Amniotic stem cell (primary cell): ENCODE data around the gene HCK.
"Not testable (repeated sequence)": the region's sequence is repeated elsewhere in the genome, so short reads cannot be mapped to it uniquely, and the experiment has no call there.

Source experiments
- DNase-seq: peaks from one replicate; lab custom pipeline; 2025; lab: John Stamatoyannopoulos, UW

The HCK gene

GRCh38 chr20:32028647-32029372 is 23.2 kb upstream of the HCK start:
- no peak for DNase-seq

GRCh38 chr20:32029561-32029960 is 22.5 kb upstream of the HCK start:
- no peak for DNase-seq

- DNase-seq = peak; percentile 51
Observed at GRCh38 chr20:32031007-32031958, 20.8 kb upstream of the HCK start.

- DNase-seq = no peak
Observed at GRCh38 chr20:32033316-32033715, 18.7 kb upstream of the HCK start.

- DNase-seq = not testable (repeated sequence)
Observed at GRCh38 chr20:32033721-32034120, 18.3 kb upstream of the HCK start.

GRCh38 chr20:32034581-32035425 is 17.2 kb upstream of the HCK start:
- DNase-seq = no peak

GRCh38 chr20:32035426-32035779 is 16.6 kb upstream of the HCK start:
- no peak for DNase-seq

- no peak for DNase-seq
Observed at GRCh38 chr20:32036252-32036651, 15.8 kb upstream of the HCK start.

GRCh38 chr20:32036716-32037485 is 15.1 kb upstream of the HCK start:
- DNase-seq = no peak

- no peak for DNase-seq
Observed at GRCh38 chr20:32037929-32038328, 14.1 kb upstream of the HCK start.

- no peak for DNase-seq
Observed at GRCh38 chr20:32040142-32040953, 11.7 kb upstream of the HCK start.

GRCh38 chr20:32045999-32046398 is 6.0 kb upstream of the HCK start:
- DNase-seq = no peak

- DNase-seq = no peak
Observed at GRCh38 chr20:32050324-32050841, 1.7 kb upstream of the HCK start.

- DNase-seq = no peak
Observed at GRCh38 chr20:32050851-32051556, 1.0 kb upstream of the HCK start.

- DNase-seq = no peak
Observed at GRCh38 chr20:32051720-32052089, 337 bp upstream of the HCK start.

- DNase-seq = no peak
Observed at GRCh38 chr20:32052778-32053362, 828 bp downstream of the HCK start.

- no peak for DNase-seq
Observed at GRCh38 chr20:32053648-32054047, 1.6 kb downstream of the HCK start.

- DNase-seq = no peak
Observed at GRCh38 chr20:32056708-32057483, 4.9 kb downstream of the HCK start.
